ENCODE results near the gene HADHA.
"Not testable (repeated sequence)": the region's sequence is repeated elsewhere in the genome, so short reads cannot be mapped to it uniquely, and the experiment has no call there.

HADHA gene

DNA sequence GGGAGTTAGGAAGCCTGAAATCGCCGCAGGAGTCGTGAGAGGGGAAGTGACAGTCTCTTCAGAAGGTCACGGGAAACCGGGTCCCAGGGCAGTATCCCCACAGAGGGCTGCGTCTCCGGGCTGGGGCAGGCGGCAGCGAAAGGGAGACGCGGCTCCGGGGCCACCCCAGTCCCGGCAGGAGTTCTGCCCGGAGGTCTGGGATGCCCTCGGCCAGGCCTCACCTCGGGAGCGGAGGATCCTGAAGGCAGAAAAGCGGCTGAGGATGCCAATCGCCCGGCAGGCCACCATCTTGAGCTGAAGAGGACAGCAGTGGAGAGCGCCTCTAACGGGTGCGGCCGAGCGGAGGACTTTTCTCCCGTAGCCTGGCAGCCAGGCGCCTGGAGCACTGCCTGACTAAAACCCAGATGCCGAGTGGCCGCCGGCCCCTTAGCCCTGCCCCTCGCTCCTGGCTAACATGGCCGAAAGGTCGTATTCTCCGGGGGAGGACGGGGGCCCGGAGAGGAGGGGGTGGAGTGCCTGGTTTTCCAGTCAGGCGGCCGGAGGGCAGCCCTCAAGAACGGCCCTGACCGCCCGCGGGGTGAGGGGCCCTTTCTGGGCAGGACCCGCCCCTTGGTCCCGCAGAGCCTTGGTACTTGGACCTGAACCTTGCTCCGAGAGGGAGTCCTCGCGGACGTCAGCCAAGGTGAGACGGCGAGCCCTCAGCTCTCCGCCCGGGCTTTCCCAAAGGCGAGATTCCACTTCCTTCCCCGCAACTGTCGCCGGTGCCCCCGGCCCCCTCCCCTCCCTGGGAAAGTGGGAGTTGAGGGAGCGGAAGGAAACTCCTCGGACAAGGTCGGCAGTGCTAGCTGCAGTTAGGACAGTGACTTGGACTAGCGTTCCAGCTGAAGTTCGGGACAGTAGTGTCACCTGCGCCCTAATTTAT is at the start of gene HADHA, which contains the start of gene HADHB:
HADHA (minus strand) TSS at position 324 of the 922 bp plus-strand sequence; CDS start at position 288, 36 bp downstream.
HADHB (plus strand) TSS at position 631 of the 922 bp plus-strand sequence. CDS start 9,316 bp downstream, outside the sequence.
- DNase-seq: peak; percentile 82

DNA sequence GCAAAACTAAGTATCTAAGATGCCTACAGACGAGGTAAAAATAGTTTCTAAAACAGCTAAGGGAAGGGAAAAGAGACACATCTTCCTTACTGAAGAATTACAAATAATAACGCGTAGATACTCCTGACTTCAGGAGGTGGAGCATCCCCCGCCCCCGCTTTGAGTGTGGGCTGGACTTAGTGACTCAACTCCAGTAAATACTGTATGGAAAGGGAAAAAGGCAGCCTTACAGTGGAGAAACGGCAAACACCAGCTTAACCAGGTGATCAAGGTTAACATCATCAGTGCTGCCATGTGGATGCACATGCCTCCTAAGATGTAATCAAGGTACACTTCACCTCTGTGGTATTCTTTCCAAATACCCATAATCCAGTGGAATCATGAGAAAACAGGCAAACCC is 48.2 kb upstream of the HADHA start:
- no peak for DNase-seq

DNA sequence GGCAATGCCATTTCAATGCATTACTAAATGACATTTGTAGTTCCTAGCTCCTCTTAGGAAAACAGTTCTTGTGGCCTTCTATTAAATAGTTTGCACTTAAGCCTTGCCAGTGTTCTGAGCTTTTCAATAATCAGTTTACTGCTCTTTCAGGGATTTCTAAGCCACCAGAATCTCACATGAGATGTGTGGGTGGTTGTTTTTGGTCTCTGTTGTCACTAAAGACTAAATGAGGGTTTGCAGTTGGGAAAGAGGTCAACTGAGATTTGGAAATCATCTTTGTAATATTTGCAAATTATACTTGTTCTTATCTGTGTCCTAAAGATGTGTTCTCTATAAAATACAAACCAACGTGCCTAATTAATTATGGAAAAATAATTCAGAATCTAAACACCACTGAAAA is 45.6 kb upstream of the HADHA start:
- no peak for DNase-seq

DNA sequence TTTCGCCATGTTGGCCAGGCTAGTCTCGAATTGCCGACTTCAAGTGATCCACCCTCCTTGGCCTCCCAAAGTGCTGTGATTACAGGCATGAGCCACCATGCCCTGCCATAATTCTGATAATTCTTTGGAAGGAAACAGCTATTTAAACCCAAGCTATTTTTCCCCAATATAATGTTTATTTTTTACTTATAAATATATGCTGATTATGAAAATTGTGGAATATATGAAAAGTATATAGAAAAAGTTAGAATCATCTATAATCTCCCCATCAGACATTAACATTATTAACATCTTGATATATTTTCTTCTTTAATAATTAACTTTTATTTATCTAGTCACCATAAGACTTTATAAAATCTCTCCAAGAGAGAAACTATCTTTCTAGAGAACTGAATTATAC is 41.5 kb upstream of the HADHA start:
- no peak for DNase-seq

DNA sequence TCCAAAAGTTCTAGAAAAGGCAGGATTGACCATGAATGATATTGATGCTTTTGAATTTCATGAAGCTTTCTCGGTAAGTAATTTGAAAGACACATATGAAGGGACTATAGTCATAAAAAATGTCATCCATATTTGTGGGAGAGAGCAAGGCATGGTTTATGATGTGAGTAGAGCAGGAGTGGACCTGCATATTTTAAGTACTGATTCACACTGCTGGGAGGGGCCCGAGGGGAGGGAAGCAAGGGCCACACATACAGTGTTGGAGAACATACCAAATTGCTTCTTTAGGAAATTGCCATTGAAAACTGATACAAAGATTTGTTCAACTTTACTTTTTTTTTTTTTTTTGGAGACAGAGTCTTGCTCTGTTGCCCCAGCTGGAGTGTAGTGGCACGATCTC is 39.7 kb upstream of the HADHA start:
- no peak for DNase-seq

DNA sequence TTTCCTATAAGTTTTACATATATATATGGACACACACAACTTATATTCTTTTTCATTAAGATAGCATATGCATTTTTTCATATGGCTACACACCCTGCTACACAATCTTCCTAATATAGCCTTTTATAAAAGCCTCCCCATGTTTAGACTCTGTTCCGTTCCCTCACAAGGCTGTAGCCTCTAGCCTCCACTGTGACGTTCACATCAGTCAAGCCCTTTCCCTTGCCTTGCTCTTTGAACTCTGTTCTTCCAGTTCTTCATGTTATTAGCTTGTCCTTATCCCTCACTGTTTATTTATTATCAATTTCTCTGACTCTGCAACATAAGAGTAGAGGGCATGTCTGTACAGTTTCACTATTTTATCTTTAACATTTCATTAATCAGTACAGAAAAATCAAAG is 39.2 kb upstream of the HADHA start:
- no peak for DNase-seq

DNA sequence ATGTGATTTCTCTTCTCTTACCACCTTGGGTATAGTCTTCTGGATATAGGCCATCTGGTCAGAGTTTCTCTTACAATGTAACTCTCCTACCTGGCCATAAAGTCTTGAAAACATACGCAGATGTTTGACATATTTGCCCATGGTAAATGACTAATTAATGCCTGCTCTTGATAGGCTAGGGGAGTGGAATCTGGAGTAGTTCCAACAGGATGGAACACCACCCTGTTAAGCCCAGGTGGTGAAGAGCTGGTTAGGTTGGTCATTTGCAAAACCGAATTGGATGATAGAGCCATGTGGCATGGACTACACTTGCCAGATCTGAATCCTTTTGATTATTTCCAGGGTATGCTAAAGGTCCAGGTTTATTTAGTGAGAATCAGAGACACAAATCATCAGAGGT is 36.8 kb upstream of the HADHA start:
- DNase-seq: no peak

DNA sequence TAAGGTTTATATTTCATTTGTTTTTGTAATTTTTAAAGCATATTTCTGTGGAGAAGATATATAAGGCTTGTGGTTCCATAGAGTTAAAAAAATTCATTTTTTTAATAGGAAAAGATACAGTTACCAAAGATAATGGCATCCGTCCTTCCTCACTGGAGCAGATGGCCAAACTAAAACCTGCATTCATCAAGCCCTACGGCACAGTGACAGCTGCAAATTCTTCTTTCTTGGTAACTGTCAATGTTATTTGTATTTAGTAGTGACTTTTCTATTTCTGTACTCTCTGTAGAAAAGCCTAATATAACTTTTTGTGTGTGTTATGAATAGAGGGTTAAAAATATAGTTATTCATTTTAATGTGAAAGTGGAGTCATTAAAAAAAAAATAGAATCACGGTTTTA is 35.5 kb upstream of the HADHA start:
- DNase-seq: no peak

DNA sequence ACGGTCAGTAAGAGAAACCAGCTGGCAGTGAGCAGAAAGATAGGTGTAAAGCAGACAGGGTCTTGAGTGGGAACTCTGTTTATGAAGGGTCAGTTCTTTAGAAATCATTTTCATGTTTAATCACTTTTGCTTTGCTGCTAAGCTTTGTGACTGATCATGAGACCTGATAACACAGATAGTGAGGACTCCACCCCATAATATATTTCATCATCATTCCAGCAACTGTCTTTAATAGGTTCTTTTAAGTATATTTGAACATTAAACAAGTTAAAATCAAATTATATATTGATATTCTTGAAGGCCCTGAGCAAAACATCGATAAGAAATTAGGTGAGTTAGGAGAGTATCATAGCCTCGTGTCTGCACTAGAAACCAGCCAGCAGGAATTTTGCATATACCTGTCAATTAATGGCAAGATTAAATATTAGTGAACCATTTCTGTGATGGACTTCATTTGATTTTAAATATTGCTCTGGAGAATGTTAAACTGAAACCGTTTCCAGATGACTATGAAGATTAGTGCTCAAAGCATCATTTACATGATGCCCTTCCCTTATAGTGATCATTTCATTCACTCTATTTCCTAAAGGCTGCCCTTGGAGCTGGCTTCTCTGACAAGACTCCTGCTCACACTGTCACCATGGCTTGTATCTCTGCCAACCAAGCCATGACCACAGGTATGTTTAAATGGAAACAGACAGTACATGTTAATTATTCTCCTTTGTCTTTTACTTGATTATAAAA is 32.2 kb upstream of the HADHA start:
- DNase-seq: no peak

DNA sequence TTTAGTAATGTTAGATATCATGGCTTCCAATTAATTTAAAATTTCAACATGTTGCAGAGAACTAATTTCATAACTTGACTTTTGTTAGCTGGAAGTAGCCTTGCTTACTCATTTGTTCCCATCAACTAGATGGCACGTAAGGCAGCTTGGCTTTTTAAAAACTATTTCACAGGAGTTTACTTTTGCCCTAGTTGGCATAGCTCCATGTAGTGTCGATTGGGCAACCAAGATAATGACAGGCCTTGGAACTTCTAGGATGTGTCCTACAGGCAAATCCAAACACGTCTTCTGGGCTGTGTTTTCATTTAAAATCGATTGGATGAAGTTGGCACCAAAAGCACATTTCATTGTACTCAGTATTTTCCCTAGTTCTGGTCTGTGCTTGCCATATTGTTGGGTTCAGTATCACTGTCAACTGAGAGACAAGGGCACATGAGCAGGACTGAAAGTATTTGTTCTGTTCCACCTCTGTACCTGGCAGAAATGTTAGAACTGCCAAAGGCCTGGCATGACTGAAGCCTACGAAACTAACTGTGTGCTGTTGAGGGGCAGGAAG is 29.7 kb upstream of the HADHA start:
- DNase-seq: no peak

DNA sequence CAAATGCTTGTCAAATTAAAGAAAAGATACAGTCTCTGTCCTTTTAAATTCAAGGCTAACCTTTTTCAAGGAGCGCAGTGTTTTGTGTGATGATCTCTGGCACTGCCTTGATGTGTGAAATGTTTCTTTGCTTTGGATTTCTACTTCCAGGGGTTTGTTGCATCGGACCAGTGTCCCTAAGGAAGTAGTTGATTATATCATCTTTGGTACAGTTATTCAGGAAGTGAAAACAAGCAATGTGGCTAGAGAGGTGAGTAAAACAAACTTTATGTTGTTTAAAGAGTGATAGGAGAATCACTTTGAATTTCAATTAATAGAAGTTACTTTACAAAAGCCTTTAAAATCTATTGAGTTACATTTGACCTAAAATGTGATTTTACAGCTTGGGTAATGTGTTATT is 29.1 kb upstream of the HADHA start:
- DNase-seq: no peak

DNA sequence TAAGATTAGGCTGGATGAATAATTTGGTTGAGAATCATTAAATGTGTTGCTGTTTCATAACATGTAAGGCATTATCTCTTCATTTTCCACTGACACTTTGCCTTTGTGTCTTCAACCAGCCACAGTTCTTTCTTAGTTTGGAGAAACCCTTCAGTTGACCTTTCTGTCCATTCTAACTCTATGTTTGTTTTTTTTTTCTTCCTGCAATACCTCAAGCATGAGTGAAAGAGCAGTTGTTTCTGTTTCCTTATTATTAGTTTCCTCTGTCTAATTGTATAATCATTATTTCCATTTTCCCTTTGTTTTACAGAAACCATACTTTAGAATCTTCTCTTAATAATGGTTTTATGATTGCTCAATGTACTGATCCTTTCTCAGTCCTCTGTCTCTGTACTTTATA is 25.9 kb upstream of the HADHA start:
- no peak for DNase-seq

DNA sequence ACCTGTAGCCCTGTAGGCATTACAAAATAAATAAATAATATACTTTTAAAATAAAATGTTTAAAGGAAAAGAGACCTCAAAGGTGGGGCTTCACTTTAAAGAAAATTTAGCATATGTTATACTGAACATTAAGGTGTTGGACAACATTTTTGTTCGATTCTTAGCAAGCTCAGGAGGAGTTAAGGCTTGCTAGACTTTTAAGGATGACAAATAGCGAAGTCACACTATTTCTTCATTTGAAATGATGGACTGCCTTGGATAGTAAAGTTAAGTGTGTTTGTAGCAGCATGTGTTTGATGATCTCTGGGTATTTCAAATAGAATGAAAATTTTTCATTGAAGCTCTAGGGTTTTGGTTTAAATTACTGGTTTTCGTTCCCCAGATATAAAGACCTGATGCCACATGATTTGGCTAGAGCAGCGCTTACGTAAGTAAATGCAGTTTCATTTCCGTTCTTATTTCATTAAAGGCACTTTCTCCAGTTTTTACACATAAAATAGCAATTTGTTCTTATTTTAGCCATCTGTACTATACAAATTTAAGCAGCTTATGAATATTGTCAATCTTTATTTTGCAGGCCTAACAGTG is 25.2 kb upstream of the HADHA start:
- no peak for DNase-seq

DNA sequence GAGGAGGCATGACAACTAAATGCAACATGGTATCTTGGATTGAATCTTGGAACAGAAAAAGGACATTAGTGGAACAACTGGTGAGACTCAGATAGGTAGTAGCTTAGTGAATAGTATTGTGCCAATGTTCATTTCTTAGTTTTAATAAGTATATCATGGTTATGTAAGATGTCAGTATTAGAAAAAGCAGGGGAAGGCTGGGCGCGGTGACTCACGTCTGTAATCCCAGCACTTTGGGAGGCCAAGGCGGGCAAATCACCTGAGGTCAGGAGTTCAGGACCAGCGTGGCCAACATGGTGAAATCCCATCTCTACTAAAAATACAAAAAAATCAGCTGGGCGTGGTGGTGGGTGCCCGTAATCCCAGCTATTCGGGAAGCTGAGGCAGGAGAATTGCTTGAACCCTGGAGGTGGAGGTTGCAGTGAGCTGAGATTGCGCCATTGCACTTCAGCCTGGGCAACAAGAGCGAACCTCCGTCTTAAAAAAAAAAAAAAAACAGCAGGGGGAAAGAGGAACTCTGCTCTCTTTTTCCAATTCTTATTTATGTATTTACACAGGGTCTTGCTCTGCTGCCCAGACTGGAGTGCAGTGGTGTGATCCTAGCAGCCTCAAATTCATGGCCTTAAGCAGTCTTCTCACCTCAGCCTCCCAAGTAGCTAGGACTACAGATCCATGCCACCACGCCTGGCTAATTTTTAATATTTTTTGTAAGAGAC is 24.4 kb upstream of the HADHA start:
- DNase-seq: not testable (repeated sequence)

DNA sequence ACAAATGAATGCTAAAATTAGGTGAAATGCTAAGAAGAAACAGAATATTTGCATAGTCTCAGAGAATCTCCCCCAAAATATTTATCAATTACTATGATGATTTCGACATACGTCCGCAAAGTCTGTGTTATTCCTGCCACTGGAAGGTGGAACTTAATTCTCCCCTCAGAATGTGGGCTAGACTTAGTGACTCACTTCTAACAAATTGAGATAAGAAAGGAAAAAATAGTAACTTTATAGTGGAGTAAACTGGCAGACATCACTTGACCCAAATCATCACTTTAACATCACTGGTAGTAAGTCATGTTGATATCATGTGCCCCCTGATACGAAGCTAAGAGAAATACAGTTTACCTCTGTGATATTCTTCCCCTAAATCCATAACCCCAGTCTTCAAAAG is 23.8 kb upstream of the HADHA start:
- DNase-seq: no peak

DNA sequence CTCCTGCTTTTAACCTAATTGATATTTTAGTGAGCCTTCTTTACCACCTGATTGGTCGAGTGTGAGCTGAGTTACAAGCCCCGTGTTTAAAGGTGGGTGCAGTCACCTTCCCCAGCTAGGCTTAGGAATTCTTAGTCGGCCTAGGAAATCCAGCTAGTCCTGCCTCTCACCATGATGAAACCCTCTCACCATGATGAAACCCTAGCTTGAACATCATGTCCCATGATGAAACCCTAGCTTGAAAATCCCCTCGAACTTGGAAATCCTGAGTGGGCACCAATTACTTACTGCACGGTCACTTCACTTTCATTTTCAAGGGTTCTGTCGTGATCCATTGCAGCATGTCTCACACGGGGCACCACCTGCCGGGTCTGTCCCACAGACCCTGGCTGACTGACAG is 14.4 kb upstream of the HADHA start:
- not testable (repeated sequence) for DNase-seq

DNA sequence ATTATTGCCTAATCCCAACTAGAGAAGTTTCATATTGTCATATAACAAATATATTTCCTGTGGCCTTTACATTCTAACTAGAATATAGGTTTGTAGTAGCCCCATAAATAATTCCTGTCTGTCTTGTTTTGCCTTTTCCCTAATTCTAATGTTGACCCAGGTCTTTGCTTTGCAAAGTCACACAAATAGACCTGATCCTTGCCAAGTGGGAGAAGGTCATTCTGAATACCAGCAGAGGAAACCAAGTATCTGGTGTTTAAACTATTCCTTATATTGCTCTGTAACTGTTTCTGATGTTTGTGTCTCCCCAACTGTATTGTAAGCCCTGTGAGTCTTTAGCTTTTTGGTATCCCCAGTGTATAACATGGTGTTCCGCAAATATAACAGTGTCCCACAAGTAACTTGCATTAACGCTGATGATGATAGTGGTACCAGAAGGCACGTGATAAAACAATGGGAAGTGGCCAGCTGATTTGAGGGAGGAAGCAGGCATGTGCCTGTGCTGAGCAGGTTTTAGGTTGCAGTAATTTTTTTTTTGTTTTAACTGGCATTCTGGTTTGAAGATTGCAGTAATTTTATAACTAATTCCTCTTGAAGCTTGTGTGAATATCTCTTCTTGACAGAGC is 11.4 kb upstream of the HADHA start:
- DNase-seq: no peak

DNA sequence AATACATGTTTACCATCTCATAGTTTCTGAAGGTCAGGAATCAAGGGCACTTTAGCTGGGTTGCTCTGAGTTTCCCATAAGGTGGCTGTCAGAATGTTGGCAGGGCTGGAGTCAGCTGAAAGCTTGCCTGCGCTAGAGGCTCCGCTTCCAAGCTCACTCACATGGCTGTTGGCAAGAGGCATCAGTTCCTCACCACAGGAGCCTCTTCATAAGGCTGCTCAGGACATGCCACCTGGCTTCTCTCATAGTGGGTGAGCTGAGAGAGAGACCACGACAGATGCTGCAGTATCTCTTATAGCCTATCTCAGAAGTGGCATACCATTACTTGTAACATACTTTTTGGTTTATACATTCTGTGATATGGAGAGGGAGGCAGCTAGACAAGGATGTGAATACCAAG is 7.5 kb upstream of the HADHA start:
- no peak for DNase-seq

DNA sequence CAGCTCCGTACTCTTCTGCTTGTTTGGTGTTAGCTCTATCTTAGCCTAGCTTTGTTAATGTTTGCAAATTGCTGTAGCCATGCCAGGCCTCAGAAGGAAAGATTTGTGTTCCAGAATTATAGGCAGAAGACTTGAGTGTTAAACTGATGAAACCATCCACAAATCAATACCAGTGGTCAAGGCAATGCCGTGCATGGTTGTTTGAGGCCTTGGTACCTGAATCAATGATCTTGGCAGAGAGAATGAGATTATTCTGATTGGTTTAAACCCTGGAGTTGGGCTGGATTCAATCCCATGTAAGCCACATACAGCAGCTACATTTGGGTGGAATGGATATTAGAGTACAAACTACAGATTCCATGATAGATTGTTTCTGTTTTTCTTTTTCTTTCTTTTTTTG is 5.2 kb upstream of the HADHA start:
- DNase-seq: no peak

DNA sequence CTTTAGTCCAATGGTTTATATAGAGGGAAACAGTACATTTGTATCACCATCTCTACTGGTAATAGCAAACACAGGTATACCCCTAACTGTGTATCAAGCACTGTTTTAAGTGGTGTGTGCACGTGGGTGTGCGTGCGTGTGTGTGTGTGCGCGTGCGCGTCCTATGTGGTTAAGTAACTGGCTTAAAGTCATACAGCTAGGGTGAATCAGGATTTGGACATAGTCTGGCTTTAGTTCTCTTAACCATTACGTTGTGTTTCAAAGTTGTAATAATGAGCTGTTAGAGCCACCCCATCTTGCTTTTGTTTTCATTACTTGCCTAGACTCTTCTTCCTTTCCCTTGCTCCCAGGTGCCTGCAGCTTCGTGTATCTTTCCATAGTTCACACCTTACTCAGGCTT is 2.4 kb upstream of the HADHA start:
- no peak for DNase-seq

DNA sequence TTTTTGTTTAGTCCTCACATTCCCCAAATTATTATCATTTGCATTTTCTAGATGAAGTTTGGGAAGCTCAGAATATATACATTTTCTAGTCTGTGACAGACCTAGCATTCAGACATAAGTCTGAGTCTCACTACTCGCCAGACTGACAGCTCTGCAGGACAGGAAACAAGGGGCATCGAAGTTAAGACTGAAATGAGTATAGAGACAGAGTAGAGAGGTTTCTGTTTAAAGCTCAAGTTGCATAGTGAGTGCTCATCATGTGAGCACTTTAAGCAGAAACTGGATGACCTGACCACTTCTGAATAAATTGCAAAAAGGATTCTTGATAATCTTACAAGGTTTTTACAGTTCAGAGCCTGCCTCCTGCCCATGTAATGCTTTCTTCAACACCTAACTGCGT is 1.4 kb upstream of the HADHA start:
- no peak for DNase-seq

DNA sequence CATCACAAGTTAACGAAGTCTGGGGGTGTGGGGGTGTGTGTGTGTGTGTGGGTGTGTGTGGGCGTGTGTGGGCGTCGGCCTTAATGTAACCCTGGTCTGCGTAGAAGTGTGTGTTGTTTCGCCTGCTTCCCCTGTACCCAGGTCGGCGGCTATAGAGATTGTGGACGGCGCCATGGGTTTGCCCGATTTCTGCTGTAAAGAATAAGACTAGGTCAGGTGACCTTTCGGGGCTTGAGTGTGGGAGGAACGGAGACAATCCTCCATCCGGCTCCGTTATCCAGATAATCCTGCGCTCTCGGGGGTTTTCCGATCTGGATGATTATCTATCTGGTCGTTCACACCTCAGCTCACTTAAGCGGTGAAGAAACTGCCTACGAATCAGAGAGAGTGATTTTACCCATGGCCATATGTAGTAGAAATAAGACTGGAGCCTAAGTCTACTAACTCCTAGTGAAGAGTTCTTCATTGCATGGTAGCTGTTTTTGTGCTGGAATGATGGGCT is 850 bp upstream of the HADHA start:
- DNase-seq: peak; percentile 62
